Large intestine (tissue), 3 donors: ENCODE data around the gene PIH1D1. TPM values are rescaled to one million over a fixed set of nuclear protein-coding genes. Genes with fewer than 3 reads are reported as not detected.

Source experiments
- DNase-seq, 2 donors: peaks; one replicate each; pipeline versions ENCODE4 v3.0.0 to v3.0.0-alpha.2; 2013
- H3K27ac ChIP-seq: one replicate; pipeline ENCODE4 v1.5.1; 2013; ENCODE audit warnings: low read length
- H3K27me3 ChIP-seq: 2 replicates; pipeline ENCODE4 v1.6.1; 2013; ENCODE audit warnings: low read length; ENCODE audit not compliant: control insufficient read depth, insufficient read depth
- H3K36me3 ChIP-seq: 2 replicates; pipeline ENCODE4 v1.6.1; 2013; ENCODE audit warnings: low read length; ENCODE audit not compliant: control insufficient read depth, insufficient read depth
- H3K4me1 ChIP-seq: one replicate; pipeline ENCODE4 v1.6.1; 2013; ENCODE audit warnings: low read length; ENCODE audit not compliant: control insufficient read depth, insufficient read depth
- H3K4me3 ChIP-seq: one replicate; pipeline ENCODE4 v1.5.1; 2013; ENCODE audit warnings: low read length
- H3K9me3 ChIP-seq: one replicate; pipeline ENCODE4 v1.6.1; 2013; ENCODE audit warnings: mild to moderate bottlenecking, low read depth, low read length, moderate library complexity; ENCODE audit not compliant: control insufficient read depth
- WGBS: methylation state at CpG from one replicate; pipeline ENCODE4 v1.1.5; 2013; ENCODE audit warnings: low lambda C conversion rate; ENCODE audit not compliant: insufficient coverage; 5-methylcytosine and 5-hydroxymethylcytosine counted together
- polyA plus RNA-seq: library from polyadenylated mRNA; unstranded; fragments of 120-200 nt; gene quantifications from one replicate; pipeline ENCODE4 v1.2.1, GENCODE V29; 2013

Gene PIH1D1
- polyA plus RNA-seq, 1 donor, result 80.8 TPM

GRCh38 chr19:49436381-49437017, 15.1 kb downstream of the PIH1D1 start:
- 60% methylated on average over 1 of the region's 42 CpGs for WGBS
- H3K4me3 ChIP-seq, result no peak overlapping the region
- DNase-seq, result no peak

GRCh38 chr19:49435670-49436069, 15.9 kb downstream of the PIH1D1 start:
- Histone ChIP-seq H3K4me3 (no peak overlapping the region), H3K27ac (no peak overlapping the region), H3K27me3 (peaks cover 100% of the 10 kb centered on the region), H3K9me3 (peaks cover 21% of the 10 kb centered on the region), H3K4me1 (no peaks in the 10 kb centered on the region), H3K36me3 (no peaks in the 10 kb centered on the region)
- no CpG with 5 or more reads among the region's 10 CpGs for WGBS
- DNase-seq, result no peak

More at GRCh38 chr19:49436381-49437017, 15.1 kb downstream of the PIH1D1 start:
- peaks cover 16% of the 10 kb centered on the region for H3K9me3 ChIP-seq
- no peaks in the 10 kb centered on the region for H3K4me1 ChIP-seq
- H3K27me3 ChIP-seq, result peaks cover 98% of the 10 kb centered on the region
- H3K36me3 ChIP-seq, result no peaks in the 10 kb centered on the region
- H3K27ac ChIP-seq, result no peak overlapping the region

GRCh38 chr19:49434907-49435583, 16.6 kb downstream of the PIH1D1 start:
- H3K36me3 ChIP-seq, result no peaks in the 10 kb centered on the region
- no peak for DNase-seq

GRCh38 chr19:49433240-49433901, 18.2 kb downstream of the PIH1D1 start:
- H3K27ac ChIP-seq, result no peak overlapping the region
- peaks cover 100% of the 10 kb centered on the region for H3K27me3 ChIP-seq
- WGBS, result no CpG with 5 or more reads among the region's 31 CpGs
- H3K36me3 ChIP-seq, result no peaks in the 10 kb centered on the region
- no peak for DNase-seq
- H3K4me1 ChIP-seq, result no peaks in the 10 kb centered on the region
- H3K9me3 ChIP-seq, result peaks cover 21% of the 10 kb centered on the region
- H3K4me3 ChIP-seq, result no peak overlapping the region

More at GRCh38 chr19:49434907-49435583, 16.6 kb downstream of the PIH1D1 start:
- no peak overlapping the region for H3K4me3 ChIP-seq
- H3K9me3 ChIP-seq, result peaks cover 21% of the 10 kb centered on the region
- WGBS, result 70% methylated on average over 2 of the region's 18 CpGs
- no peak overlapping the region for H3K27ac ChIP-seq
- no peaks in the 10 kb centered on the region for H3K4me1 ChIP-seq
- peaks cover 100% of the 10 kb centered on the region for H3K27me3 ChIP-seq

- WGBS, result no CpG with 5 or more reads among the region's 63 CpGs
- no peak for DNase-seq
- H3K27me3 ChIP-seq, result peaks cover 100% of the 10 kb centered on the region
These were observed 19.2 kb downstream of the PIH1D1 start for GRCh38 chr19:49432141-49433073.

GRCh38 chr19:49431330-49431749, 20.3 kb downstream of the PIH1D1 start:
- Histone ChIP-seq H3K4me1 (no peaks in the 10 kb centered on the region), H3K9me3 (peaks cover 28% of the 10 kb centered on the region), H3K4me3 (no peak overlapping the region), H3K36me3 (no peaks in the 10 kb centered on the region), H3K27me3 (peaks cover 100% of the 10 kb centered on the region), H3K27ac (no peak overlapping the region)
- no peak for DNase-seq
- whole genome bisulfite sequencing, result 46% methylated on average over 5 of the region's 29 CpGs

More at GRCh38 chr19:49432141-49433073, 19.2 kb downstream of the PIH1D1 start:
- Histone ChIP-seq H3K9me3 (peaks cover 25% of the 10 kb centered on the region), H3K27ac (no peak overlapping the region), H3K36me3 (no peaks in the 10 kb centered on the region), H3K4me1 (no peaks in the 10 kb centered on the region), H3K4me3 (no peak overlapping the region)

GRCh38 chr19:49430678-49431329, 20.8 kb downstream of the PIH1D1 start:
- H3K9me3 ChIP-seq, result peaks cover 28% of the 10 kb centered on the region
- no peak for DNase-seq
- no CpG with 5 or more reads among the region's 28 CpGs for WGBS
- no peak overlapping the region for H3K27ac ChIP-seq
- no peaks in the 10 kb centered on the region for H3K4me1 ChIP-seq
- H3K36me3 ChIP-seq, result no peaks in the 10 kb centered on the region
- peaks cover 100% of the 10 kb centered on the region for H3K27me3 ChIP-seq
- no peak overlapping the region for H3K4me3 ChIP-seq

- WGBS, result 100% methylated on average over 1 of the region's 9 CpGs
- Histone ChIP-seq H3K27ac (no peak overlapping the region), H3K36me3 (no peaks in the 10 kb centered on the region), H3K4me1 (no peaks in the 10 kb centered on the region), H3K9me3 (peaks cover 28% of the 10 kb centered on the region), H3K4me3 (no peak overlapping the region), H3K27me3 (peaks cover 100% of the 10 kb centered on the region)
- DNase-seq, result no peak
These were observed 21.4 kb downstream of the PIH1D1 start for GRCh38 chr19:49430172-49430677.

- DNase-seq, result no peak
- H3K9me3 ChIP-seq, result peaks cover 27% of the 10 kb centered on the region
- no peaks in the 10 kb centered on the region for H3K4me1 ChIP-seq
- H3K27ac ChIP-seq, result no peak overlapping the region
- H3K36me3 ChIP-seq, result no peaks in the 10 kb centered on the region
- no peak overlapping the region for H3K4me3 ChIP-seq
- WGBS, result no CpG with 5 or more reads among the region's 29 CpGs
- H3K27me3 ChIP-seq, result peaks cover 100% of the 10 kb centered on the region
These were observed 22.8 kb downstream of the PIH1D1 start for GRCh38 chr19:49428547-49429451.
